Activated CD8-positive, alpha-beta memory T cell treated with anti-CD3 and anti-CD28 coated beads for 36 hours (primary cell): Measurements from ENCODE around the gene PGLYRP2. TPM values are rescaled to one million over a fixed set of nuclear protein-coding genes. Genes with fewer than 3 reads are reported as not detected.
"Not testable (repeated sequence)": the region's sequence is repeated elsewhere in the genome, so short reads cannot be mapped to it uniquely, and the experiment has no call there.

Source experiments
- CTCF ChIA-PET: fragments of 350-600 bp; sonication (Branson Sonifier 250); formaldehyde crosslinking; loops from one replicate; lab custom pipeline; 2021; ENCODE audit warnings: antibody characterized with exemption; lab: Charles Lee
- POLR2A ChIA-PET: fragments of 350-600 bp; sonication (Branson Sonifier 250); formaldehyde crosslinking; loops from one replicate; lab custom pipeline; 2021; ENCODE audit warnings: antibody characterized with exemption; lab: Charles Lee
- total RNA-seq, 2 experiments: library from RNA; stranded (reverse); gene quantifications; one replicate each; pipeline ENCODE4 v1.2.3, GENCODE V29; 2021

Gene PGLYRP2, protein sequence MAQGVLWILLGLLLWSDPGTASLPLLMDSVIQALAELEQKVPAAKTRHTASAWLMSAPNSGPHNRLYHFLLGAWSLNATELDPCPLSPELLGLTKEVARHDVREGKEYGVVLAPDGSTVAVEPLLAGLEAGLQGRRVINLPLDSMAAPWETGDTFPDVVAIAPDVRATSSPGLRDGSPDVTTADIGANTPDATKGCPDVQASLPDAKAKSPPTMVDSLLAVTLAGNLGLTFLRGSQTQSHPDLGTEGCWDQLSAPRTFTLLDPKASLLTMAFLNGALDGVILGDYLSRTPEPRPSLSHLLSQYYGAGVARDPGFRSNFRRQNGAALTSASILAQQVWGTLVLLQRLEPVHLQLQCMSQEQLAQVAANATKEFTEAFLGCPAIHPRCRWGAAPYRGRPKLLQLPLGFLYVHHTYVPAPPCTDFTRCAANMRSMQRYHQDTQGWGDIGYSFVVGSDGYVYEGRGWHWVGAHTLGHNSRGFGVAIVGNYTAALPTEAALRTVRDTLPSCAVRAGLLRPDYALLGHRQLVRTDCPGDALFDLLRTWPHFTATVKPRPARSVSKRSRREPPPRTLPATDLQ
- not detected for total RNA-seq

DNA sequence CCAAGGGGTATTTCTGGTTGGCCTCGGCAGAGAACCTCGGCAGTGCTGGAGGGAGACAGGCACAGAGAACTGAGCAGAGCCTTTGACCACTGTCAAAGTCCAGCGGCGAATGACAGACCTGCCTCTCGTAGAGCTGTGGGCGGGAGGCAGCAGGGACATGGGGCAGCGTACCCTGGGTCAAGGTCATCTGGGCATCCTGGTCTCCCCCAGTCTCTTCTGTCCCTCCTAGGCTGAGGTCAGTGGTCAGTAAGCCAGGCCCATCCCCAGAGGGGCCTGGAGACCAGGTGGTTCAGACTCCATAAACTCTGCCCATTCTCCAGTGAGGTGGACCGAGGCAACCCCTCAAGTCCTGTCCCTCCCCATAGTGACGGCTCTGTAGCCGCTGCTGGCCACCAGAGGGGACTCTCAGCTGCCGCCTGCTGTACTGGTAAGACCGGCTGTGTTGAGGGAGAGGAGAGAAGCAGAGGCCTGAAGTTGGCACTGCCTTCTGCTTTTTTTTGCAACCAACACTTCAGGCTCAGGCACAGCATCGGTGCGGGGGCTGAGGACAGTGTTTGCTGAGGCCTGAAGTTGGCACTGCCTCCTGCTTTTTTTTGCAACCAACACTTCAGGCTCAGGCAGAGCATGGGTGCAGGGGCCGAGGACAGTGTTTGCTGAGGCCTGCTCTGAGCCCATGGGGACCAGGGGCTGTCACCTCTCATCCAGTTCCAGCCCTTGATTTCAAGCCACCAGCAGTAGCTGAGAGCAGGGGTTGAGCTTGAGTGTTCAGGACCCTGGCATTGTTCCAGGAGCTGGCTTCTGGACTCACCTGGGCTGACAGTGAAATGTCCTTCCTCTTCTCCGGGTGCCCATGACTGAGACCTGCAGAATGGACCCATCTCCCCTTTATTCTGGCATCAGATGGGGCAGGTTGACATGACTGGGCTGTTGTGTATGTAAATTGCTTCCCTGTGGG lies at the start of gene PGLYRP2:
Gene PGLYRP2 (minus strand): TSS at position 111 of the 955 bp plus-strand sequence. CDS start 130 bp downstream, outside the sequence.
- ChIA-PET CTCF (interaction anchor here (1.1 kb wide), 1 partner anchor 76 kb away, joined by 4 read pairs; no protein-coding TSS in a partner anchor), POLR2A (no interaction called here)

DNA sequence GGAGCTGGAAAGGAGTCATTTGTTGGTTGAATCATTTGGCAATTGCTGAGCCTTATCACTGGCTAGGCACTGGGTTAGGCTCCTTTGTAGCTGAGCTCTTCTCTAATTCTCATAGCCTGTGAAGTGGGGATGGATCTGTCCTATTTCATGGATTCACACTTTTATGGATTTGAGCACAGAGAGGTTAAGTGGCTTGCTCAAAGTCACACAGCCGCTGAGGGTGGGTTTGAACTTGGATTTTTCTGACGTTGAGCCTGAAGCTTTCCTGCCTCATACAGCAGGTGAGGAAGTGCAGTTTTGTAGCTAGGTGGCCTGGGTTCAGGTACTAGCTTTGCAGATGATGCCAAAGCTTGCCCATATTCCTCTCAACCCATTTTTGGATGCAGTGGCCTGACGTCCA lies 48.4 kb upstream of the PGLYRP2 start:
- ChIA-PET CTCF (interaction anchor here (0.6 kb wide), 1 partner anchor 17 kb away, joined by 4 read pairs; no protein-coding TSS in a partner anchor), POLR2A (no interaction called here)

DNA sequence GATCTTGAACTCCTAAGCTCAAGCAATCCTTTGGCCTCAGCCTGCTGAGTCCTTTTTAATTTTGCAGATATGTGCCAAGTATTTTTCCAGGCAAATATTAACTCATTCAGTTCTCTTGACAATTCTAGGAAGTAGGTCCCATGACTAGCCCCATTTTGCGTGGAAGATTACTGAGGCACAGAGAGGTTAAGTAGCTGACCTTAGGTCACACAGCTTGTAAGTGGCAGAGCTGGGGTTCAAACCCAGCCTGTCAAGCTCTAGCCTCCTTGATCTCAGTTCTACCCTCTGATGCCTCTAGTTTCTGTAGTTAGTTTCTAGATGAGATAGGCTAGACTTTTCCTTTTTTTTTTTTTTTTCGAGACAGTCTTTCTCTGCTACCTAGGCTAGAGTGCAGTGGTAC lies 47.1 kb upstream of the PGLYRP2 start:
- ChIA-PET POLR2A (no interaction called here), CTCF (no interaction called here)

DNA sequence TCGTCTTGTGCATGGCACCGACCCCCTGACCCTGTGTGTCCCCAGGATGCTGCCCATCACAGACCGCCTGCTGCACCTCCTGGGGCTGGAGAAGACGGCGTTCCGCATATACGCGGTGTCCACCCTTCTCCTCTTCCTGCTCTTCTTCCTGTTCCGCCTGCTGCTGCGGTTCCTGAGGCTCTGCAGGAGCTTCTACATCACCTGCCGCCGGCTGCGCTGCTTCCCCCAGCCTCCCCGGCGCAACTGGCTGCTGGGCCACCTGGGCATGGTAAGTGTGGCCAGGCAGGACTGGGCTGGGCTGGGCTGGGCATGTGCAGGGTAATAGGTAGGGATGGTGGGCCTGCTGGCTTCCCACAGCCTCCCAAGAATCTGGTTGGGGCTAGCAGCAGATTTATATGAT lies 46.0 kb upstream of the PGLYRP2 start:
- ChIA-PET CTCF (no interaction called here), POLR2A (no interaction called here)

DNA sequence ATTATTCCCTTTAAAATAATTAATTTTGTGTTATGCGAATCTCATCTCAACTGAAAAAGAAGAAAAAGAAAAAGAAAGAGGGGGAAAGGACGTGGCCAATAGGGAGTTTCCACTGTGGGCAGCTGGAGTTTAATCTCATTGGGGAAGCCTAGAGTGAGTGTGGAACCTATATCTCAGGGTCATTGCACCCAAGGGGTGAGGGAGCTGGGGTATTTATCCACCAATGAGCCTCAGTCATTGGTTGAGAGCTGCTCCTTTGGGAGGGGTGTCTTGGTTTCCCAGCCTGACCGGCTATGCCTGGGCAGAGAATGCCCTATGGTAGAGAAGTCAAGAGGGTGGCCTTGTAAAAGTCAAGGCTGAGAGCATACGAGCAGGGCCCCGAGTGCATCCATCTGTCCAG lies 45.5 kb upstream of the PGLYRP2 start:
- CTCF ChIA-PET, result interaction anchor here (0.5 kb wide), 1 partner anchor 454 kb away, joined by 4 read pairs; no protein-coding TSS in a partner anchor
- POLR2A ChIA-PET, result no interaction called here

DNA sequence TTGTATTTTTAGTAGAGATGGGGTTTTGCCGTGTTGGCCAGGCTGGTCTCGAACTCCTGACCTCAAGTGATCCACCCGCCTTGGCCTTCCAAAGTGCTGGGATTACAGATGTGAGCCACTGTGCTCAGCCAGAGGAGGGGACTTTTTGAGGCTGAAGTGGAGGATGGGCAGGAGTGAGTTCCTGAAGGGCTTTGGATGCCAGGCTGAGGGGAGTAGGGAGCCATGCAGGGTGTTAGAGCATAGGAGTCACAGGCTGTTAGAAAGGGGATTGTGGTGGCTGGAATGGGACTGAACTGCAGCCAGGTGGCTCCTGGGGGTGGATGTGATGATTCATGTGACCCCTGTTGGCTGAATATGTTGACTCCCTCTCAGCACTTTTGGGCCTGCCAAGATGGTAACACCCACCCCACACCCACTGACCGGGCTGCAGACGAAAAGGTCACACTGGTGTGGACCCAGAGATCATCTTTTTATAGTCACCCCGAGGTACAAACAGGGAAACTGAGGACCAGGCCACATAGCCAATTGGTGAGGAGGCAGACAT lies 40.2 kb upstream of the PGLYRP2 start:
- POLR2A ChIA-PET, result no interaction called here
- CTCF ChIA-PET, result no interaction called here

DNA sequence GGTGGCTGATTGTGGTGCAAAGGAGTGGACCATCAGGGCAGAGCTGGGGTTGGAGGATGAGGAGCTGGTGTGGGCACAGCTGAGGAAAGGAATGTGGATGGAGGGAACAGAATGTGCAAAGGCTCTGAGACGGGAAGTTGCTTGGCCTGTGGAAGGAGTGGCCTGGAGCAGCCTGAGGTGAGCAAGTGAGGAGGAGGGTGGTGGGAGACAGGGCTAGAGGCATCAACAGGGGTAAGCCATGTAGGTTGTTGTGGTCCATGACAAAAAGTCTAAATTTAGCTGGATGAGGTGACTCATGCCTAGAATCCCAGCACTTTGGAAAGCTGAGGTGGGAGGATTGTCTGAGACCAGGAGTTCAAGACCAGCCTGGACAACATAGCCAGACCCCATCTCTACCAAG lies 38.5 kb upstream of the PGLYRP2 start:
- ChIA-PET POLR2A (no interaction called here), CTCF (no interaction called here)

DNA sequence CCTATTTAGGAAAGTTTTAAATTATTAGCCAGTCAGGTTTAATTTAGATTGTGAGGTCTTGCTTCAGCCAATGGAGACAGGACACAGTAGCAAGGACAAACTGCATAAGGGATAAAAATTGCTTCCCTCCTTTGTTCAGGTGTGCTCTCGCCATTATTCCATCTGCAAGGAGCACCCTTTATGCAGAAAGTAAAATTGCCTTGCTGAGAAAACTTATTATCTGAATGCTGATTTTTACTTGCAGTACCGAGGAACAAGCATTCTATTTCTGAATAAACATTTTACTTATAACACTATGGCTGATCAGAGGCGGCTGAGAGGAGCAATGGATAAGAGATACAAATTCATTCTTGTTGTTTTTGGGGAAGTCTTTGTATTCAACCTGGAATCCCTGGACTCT lies 37.1 kb upstream of the PGLYRP2 start:
- ChIA-PET POLR2A (no interaction called here), CTCF (no interaction called here)

DNA sequence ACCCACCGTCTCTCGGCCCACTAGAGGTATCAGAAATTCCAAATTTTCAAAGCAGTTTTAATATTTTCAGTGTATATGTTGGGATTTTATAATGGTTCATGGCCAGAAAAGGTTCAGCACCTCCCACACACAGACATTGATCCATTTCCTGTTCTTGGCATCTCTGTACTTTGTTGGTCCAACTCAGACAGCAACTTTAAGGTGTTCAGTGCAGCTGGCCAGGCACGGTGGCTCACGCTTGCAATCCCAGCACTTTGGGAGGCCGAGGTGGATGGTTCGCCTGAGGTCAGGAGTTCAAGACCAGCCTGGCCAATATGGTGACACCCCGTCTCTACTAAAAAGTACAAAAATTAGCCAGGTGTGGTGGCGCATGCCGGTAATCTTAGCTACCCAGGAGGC lies 35.9 kb upstream of the PGLYRP2 start:
- POLR2A ChIA-PET, result not testable (repeated sequence)
- CTCF ChIA-PET, result interaction anchor here (1.0 to 1.8 kb wide), 4 partner anchors 13 to 96 kb away, joined by 3 to 6 read pairs (median 4); partner anchors contain the start of gene AKAP8L

DNA sequence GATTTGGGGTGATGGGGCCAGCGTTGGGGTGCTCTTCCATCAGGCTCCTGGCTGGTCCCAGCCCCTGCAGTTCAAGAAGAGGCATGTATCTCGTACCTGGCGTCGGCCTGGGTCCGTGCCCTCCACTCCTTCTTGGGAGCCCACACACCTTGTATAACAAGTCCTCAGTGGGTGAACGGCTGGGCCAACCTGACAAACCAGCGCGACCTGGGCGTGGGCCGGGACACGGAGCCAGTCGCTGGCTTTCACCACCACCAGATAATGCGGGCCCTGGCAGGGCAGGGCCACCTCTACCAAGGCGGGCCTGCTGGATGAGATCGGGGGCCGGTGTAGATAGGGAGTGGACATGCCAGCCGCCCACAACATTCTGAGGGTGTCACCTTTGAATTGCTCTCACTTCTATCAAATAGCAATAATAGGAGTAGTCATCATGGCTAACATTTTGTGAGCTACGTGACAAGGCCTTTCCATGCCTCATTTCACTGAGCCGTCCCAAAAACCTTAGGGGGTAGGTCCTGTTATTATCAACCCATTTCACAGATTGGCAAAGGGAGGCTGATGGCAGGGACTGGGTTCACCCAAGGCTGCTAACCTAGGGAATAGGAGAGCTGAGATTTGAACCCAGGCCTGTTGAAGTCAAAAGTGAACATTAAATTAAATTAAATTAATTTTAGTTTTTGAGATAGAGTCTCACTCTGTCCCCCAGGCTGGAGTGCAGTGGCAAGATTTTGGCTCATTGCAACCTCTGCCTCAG lies 32.5 kb upstream of the PGLYRP2 start:
- ChIA-PET CTCF (no interaction called here), POLR2A (no interaction called here)

DNA sequence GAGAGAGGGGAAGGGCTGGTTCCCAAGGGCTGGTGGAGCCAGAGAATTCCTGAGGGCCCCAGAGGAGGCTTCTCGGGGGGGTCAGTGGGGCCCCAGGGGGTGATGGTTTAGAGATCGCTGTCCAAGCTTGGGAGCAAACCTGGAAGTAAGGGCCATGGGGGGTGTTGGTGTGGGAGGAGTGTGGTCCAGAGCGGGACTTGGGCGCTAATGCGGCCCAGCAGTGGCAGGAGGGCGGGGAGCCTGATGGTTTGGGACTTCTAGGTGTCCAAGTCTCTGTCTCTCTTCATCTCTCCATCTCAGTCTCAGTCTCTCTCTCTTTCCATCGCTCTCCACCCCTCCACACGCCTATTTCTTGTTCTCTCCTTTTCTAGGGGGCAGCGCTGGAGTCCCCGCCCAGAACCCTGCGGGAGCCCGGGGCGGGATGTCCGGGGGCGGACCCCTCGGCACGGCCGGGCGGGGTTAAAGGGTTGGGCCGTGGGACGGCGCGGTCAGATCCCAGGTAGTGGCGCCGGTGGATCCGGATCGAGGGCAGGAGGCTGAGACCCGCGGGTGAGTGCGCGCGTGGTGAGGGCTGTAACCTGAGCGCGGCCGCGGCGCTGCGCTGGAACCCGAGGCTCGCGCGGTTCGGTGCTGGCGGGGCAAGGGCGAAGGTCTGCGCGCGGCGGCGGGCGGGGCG lies 28.9 kb upstream of the PGLYRP2 start, which contains the start of gene CYP4F22:
Gene CYP4F22 (plus strand): TSS at position 491 of the 676 bp plus-strand sequence. CDS start 16,812 bp downstream, outside the sequence.
- POLR2A ChIA-PET, result no interaction called here
- CTCF ChIA-PET, result no interaction called here

DNA sequence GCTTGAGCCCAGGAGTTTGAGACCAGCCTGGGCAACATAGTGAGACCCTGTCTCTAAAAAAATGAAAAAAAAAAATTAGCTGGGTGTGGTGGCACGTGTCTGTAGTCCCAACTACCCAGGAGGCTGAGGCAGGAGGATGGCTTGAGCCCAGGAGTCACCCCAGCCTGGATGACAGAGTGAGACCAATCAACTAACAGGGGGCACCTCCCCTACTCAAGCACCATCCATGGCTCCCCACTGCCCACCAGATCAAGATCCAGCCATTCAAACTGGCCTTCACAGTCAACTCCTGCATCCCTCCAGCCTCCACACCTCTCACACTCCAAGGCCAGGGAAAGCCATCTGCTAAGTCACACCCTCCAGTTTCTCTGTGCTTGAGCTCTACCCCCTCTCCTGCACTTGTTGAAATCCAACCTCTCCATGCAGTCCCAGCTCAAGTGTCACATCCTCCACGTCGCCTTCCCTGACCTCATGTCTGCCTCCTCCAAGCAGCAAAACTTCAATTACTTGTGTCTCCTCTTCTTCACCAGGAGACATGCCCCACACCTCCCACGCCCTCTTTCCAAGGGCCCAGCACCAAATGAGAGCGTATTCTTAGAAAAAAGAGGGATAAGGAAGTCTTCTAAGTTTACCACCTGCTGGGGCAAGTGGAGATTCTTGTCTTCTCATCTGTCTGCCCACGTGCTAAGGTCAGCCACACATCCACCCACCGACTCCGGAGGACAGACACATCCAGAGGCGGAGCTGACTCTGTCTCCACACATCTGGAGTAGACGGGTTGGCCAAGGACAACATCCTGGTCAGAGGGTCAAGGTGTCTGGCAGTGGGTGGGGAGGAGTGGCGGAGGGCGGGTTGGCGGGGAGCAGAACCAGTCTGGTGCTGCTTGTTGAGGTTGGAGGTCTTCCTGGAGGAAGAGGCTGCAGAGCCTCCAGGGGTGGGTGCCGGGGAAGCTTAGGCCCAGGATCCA lies 28.1 kb upstream of the PGLYRP2 start:
- CTCF ChIA-PET, result interaction anchor here (1.0 kb wide), 1 partner anchor 15 kb away, joined by 3 read pairs; no protein-coding TSS in a partner anchor
- POLR2A ChIA-PET, result no interaction called here

DNA sequence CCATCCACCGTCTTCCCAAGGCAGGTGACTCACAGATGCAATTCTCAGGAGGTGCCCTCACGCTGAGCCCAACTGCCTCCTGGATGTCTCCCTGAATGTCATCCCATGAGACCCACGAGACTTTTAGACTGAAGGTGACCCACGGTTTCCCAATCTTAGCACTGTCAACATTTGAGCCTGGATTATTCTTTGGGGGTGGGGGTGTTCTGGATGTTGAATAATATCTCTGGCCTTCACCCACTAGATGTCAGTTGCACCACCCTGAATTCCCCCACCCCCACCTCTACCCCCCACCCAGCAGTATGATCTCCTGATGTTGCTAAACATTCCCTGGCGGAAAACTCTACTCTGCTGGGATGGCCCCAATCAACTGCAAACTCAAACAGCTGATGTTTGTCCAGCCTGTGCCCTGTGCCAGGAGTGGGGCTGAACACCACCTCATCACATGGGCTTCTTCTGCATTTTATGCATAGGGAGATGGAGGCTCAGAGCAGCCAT lies 26.8 kb upstream of the PGLYRP2 start:
- ChIA-PET POLR2A (no interaction called here), CTCF (interaction anchor here (1.0 kb wide), 1 partner anchor 16 kb away, joined by 3 read pairs; no protein-coding TSS in a partner anchor)

DNA sequence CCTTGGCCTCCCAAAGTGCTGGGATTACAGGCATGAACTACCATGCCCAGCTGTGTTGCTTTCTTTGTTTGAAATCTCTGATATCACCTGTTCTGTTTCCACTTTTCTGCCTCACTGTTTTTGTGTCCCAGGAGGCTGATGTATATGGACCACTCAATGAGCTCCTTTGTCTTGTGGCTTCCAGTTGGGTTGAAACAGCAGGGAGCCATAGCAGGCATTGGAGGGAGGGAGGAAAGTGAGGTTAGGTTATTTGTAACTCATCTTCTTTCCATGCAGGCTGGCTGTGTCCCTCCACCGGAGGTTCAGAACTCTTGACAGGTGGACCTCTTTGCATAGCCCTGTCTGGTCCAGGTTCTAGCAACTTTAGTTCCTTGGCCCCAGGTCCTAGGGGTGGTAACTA lies 23.0 kb upstream of the PGLYRP2 start:
- ChIA-PET POLR2A (no interaction called here), CTCF (interaction anchor here (1.6 kb wide), 1 partner anchor 12 kb away, joined by 4 read pairs; no protein-coding TSS in a partner anchor)

DNA sequence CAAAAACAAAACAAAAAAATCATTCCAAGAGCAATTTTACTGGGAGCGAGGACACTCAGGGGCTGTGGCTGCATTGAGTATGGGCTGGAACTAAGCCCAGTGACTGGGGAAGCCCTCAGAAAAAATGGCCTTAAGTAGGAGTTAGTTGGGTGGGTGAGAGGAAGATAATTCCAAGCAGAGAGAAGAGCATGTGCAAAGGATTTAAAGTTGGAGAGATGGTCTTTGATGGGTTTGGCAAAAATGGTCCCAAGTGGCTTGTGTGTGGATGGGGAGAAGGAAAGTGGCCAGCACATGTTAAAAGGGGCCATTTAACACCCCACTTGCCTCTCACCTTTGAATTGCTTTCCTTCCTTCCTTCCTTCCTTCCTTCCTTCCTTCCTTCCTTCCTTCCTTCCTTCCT lies 22.3 kb upstream of the PGLYRP2 start:
- ChIA-PET POLR2A (no interaction called here), CTCF (interaction anchor here (1.6 kb wide), 1 partner anchor 13 kb away, joined by 4 read pairs; no protein-coding TSS in a partner anchor)

DNA sequence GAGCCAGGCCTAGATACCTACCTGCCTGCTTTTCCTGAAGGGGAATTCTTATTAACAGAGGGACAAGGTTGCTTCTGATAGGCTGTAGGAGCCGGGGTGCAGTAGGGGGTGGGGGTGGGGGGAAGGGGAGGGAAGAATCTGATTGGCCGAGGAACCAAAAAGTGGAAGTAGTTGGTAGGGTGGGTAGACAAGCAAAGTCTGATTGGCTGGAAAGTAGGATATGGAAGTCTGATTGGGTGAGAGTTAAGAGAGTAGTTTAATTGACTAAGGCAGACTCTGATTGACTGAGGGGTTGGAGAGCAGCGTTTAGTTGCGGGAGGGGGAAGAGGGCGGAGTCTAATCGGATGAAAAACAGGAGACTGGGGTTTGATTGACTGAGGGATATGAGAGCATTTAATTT lies 19.6 kb upstream of the PGLYRP2 start:
- CTCF ChIA-PET, result no interaction called here
- POLR2A ChIA-PET, result no interaction called here
